Psoas muscle (tissue), 8 donors: ENCODE data around the gene OTOG. TPM values are rescaled to one million over a fixed set of nuclear protein-coding genes. Genes with fewer than 3 reads are reported as not detected.

Experiments used
- ATAC-seq, 4 donors: fragments of 200-7000 bp; cut with Tn5 transposase; one replicate each; pipeline ENCODE4 v1.9.1; 2020; ENCODE audit warnings: moderate library complexity in 3 of 4, mild to moderate bottlenecking in 2 of 4
- DNase-seq, 2 donors: peaks; one replicate each; pipeline ENCODE4 v3.0.0-alpha.2; 2020
- H3K27ac ChIP-seq: fragments of 200-600 bp; one replicate; pipeline ENCODE4 v1.8.0; 2022
- H3K27me3 ChIP-seq, 3 donors: fragments of 200-600 bp in 1 of 3; one replicate each; pipeline versions ENCODE4 v1.6.1 to v1.8.0; 2013 to 2022; ENCODE audit warnings: low read length in 2 of 3, mild to moderate bottlenecking in 2 of 3, moderate library complexity in 1 of 3; ENCODE audit not compliant: insufficient read depth in 3 of 3
- H3K36me3 ChIP-seq, 2 donors: fragments of 200-600 bp in 1 of 2; one replicate each; pipeline versions ENCODE4 v1.6.1 to v1.8.0; 2013 to 2022; ENCODE audit warnings: low read depth in 1 of 2, mild to moderate bottlenecking in 1 of 2, moderate library complexity in 1 of 2; ENCODE audit not compliant: insufficient read depth in 1 of 2
- H3K4me1 ChIP-seq: fragments of 200-600 bp; one replicate; pipeline ENCODE4 v1.8.0; 2022
- H3K4me3 ChIP-seq: fragments of 200-600 bp; one replicate; pipeline ENCODE4 v1.8.0; 2022; ENCODE audit warnings: mild to moderate bottlenecking
- H3K9me3 ChIP-seq: fragments of 200-600 bp; one replicate; pipeline ENCODE4 v1.8.0; 2022
- CTCF ChIP-seq: fragments of 200-600 bp; IDR thresholded peaks from one replicate; pipeline ENCODE4 v1.8.0; 2022; ENCODE audit warnings: antibody characterized with exemption
- WGBS, 3 donors: extraction: QIAGEN DNeasy Blood & Tissue Kit; methylation state at CpG; one replicate each; pipeline versions ENCODE4 v1.1.6 to v1.1.7; 2013; 5-methylcytosine and 5-hydroxymethylcytosine counted together
- intact Hi-C, 2 donors: fragments of 100-400 bp; cut with DNase I; formaldehyde crosslinking; loops; one replicate each; pipeline versions ENCODE4 v1.11.0 to v1.14.2; 2022
- polyA plus RNA-seq, 3 donors: library from polyadenylated mRNA; stranded (reverse); fragments of 200-250 nt; gene quantifications; one replicate each; pipeline ENCODE4 v1.2.3, GENCODE V29; 2013
- total RNA-seq, 4 donors: library from RNA; stranded (reverse); fragmentation: NEBNext Ultra II Directional in 2 of 4; extraction: Animal tissue kit (Norgen Biotek cat#: 25700) in 2 of 4; gene quantifications; one replicate each; pipeline versions ENCODE4 v1.2.1 to v1.2.4, GENCODE V29; 2021 to 2023
- donor health status: healthy with polysubstance abuse.
- donor health status: DM: no; HTN: no; CAD: no; lungs with moderate emphysema.
- donor health status: Bipolar disorder and iron deficiency.
- donor health status: healthy.
- donor health status: DM: yes; HTN: yes; CAD: no.
- donor health status: DM: no; HTN: no; CAD: no.
- donor health status: DM: no; HTN: no; CAD: no.
- donor health status: DM: yes; HTN: yes; CAD: no.

OTOG gene
- total and polyA plus RNA-seq, 7 donors: not detected

GRCh38 chr11:17568944-17569343, 21.9 kb downstream of the OTOG start:
- Histone ChIP-seq H3K36me3 (no peaks in the 10 kb centered on the region), H3K4me3 (no peak overlapping the region), H3K4me1 (no peaks in the 10 kb centered on the region), H3K27me3 (no peaks in the 10 kb centered on the region), H3K27ac (no peak overlapping the region), H3K9me3 (no peaks in the 10 kb centered on the region)
- intact Hi-C loops: no loop called here
- no peak for TF ChIP-seq CTCF
- no peak for DNase-seq
- ATAC-seq: no peak
- WGBS, 3 donors: 84 to 88% (median 87%) methylated on average over 4 of the region's 4 CpGs

DNA sequence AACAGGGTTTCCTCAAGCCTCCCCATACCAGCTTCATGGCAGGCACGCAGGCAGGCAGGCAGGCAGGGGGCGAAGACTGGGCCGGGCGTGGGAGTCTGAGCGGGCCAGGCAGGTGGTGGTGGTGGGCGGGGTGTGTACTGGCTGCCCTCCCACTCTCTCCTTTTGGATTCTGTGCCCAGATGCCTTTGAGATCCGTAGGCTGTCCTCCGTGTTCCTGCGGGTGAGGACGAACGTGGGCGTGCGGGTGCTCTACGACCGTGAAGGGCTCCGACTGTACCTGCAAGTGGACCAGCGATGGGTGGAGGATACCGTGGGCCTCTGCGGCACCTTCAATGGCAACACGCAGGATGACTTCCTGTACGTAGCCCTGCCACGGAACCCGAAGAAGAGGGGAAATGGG, 23.0 kb downstream of the OTOG start:
- no peaks in the 10 kb centered on the region for H3K36me3 ChIP-seq
- H3K4me3 ChIP-seq: no peak overlapping the region
- no peak overlapping the region for H3K27ac ChIP-seq
- no peak for TF ChIP-seq CTCF
- no peaks in the 10 kb centered on the region for H3K4me1 ChIP-seq
- no peaks in the 10 kb centered on the region for H3K27me3 ChIP-seq
- intact Hi-C loops: no loop called here
- ATAC-seq (no peak), DNase-seq (no peak)
- no peaks in the 10 kb centered on the region for H3K9me3 ChIP-seq
- 75 to 81% (median 79%) methylated on average over 23 of the region's 23 CpGs for WGBS, 3 donors

GRCh38 chr11:17571431-17572358, 24.6 kb downstream of the OTOG start:
- intact Hi-C loops: no loop called here
- TF ChIP-seq CTCF: no peak
- H3K4me3 ChIP-seq: no peak overlapping the region
- H3K27me3 ChIP-seq: no peaks in the 10 kb centered on the region
- ATAC-seq (no peak), DNase-seq (no peak)
- H3K27ac ChIP-seq: no peak overlapping the region
- 78 to 84% (median 82%) methylated on average over 14 of the region's 14 CpGs for WGBS, 3 donors
- H3K36me3 ChIP-seq: no peaks in the 10 kb centered on the region
- H3K4me1 ChIP-seq: no peaks in the 10 kb centered on the region
- H3K9me3 ChIP-seq: no peaks in the 10 kb centered on the region

GRCh38 chr11:17572359-17572690, 25.3 kb downstream of the OTOG start:
- Histone ChIP-seq H3K9me3 (no peaks in the 10 kb centered on the region), H3K36me3 (no peaks in the 10 kb centered on the region), H3K27ac (no peak overlapping the region), H3K4me1 (no peaks in the 10 kb centered on the region), H3K27me3 (no peaks in the 10 kb centered on the region), H3K4me3 (no peak overlapping the region)
- 63 to 83% (median 69%) methylated on average over 3 of the region's 3 CpGs for WGBS, 3 donors
- no peak for DNase-seq
- no peak for TF ChIP-seq CTCF
- intact Hi-C loops: no loop called here
- no peak for ATAC-seq
